GM06990 (cell line): Measurements from ENCODE around the gene TBC1D21.

Experiments used
- DNase-seq: peaks from one replicate; pipeline ENCODE4 v3.0.0-alpha.2; 2011; ENCODE audit not compliant: insufficient read length; ENCODE audit errors: extremely low read depth
- H3K27me3 ChIP-seq: replicated peaks from 2 replicates; pipeline ENCODE4 v1.6.0; 2011; ENCODE audit warnings: low read length; ENCODE audit not compliant: control insufficient read depth, insufficient read depth
- H3K36me3 ChIP-seq: 2 replicates; pipeline ENCODE4 v1.5.1; 2011; ENCODE audit warnings: low read length; ENCODE audit not compliant: control insufficient read depth, insufficient read depth
- H3K4me3 ChIP-seq: replicated peaks from 2 replicates; pipeline ENCODE4 v1.5.1; 2011; ENCODE audit warnings: low read depth, mild to moderate bottlenecking, control low read depth, low read length
- CTCF ChIP-seq: IDR thresholded peaks from 2 replicates; pipeline ENCODE4 v1.5.1; 2011; ENCODE audit warnings: low read length, control low read depth, mild to moderate bottlenecking, inconsistent platforms; ENCODE audit not compliant: insufficient read depth, poor library complexity, severe bottlenecking

Gene TBC1D21

GRCh38 chr15:73927476-73928240 lies 54.3 kb downstream of the TBC1D21 start:
- DNase-seq: peak; percentile 39
- Histone ChIP-seq H3K4me3 (peak overlapping the region; percentile 10; the same call in 1 of the 2 replicates), H3K27me3 (peaks cover 1% of the 10 kb centered on the region), H3K36me3 (no peaks in the 10 kb centered on the region)
- TF ChIP-seq CTCF: peak; percentile 49

- peaks cover 1% of the 10 kb centered on the region for H3K27me3 ChIP-seq
- no peaks in the 10 kb centered on the region for H3K36me3 ChIP-seq
- H3K4me3 ChIP-seq: no peak overlapping the region
- DNase-seq: no peak
- no peak for TF ChIP-seq CTCF
Measured at GRCh38 chr15:73928241-73928579, 54.8 kb downstream of the TBC1D21 start.

GRCh38 chr15:73928971-73929627 lies 55.7 kb downstream of the TBC1D21 start:
- H3K4me3 ChIP-seq: no peak overlapping the region
- TF ChIP-seq CTCF: no peak

GRCh38 chr15:73930371-73930770 lies 57.0 kb downstream of the TBC1D21 start:
- H3K4me3 ChIP-seq: no peak overlapping the region
- DNase-seq: no peak
- TF ChIP-seq CTCF: no peak
- no peaks in the 10 kb centered on the region for H3K36me3 ChIP-seq
- peaks cover 1% of the 10 kb centered on the region for H3K27me3 ChIP-seq

More at GRCh38 chr15:73928971-73929627, 55.7 kb downstream of the TBC1D21 start:
- Histone ChIP-seq H3K36me3 (no peaks in the 10 kb centered on the region), H3K27me3 (peaks cover 1% of the 10 kb centered on the region)
- DNase-seq: no peak

- Histone ChIP-seq H3K27me3 (peaks cover 1% of the 10 kb centered on the region), H3K4me3 (no peak overlapping the region), H3K36me3 (no peaks in the 10 kb centered on the region)
- DNase-seq: no peak
- TF ChIP-seq CTCF: no peak
Measured at GRCh38 chr15:73930790-73931281, 57.5 kb downstream of the TBC1D21 start.
